Left kidney (tissue), 2 donors: ENCODE measurements around the gene UBASH3B. TPM values are rescaled to one million over a fixed set of nuclear protein-coding genes. Genes with fewer than 3 reads are reported as not detected.

ENCODE experiments used
- DNase-seq: peaks from one replicate; pipeline ENCODE4 v3.0.0-alpha.2; 2013
- polyA plus RNA-seq: library from polyadenylated mRNA; unstranded; fragments of 120-200 nt; gene quantifications from one replicate; pipeline ENCODE4 v1.2.1, GENCODE V29; 2013; ENCODE audit not compliant: insufficient read length

The UBASH3B gene
- polyA plus RNA-seq, 1 donor = 8.5 TPM

DNA sequence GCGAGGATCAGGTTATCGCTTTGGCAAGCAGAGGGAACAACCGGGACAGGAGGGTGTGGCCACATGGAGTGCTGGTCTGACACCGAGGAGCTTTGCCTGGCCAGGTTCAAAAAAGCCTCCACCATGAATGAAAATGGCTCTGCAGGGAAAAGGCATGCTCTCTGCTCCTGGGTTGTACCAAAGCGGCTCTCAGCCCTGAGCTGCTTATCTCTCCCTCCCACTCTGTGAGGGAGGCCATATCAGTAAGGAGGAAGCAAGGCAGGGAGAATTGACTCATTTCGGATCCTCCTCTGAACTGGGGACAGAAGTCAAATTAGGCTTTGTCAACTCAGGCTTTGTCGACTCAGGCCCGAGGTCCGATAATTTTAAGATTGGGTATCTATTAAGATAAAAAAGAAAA is 99.9 kb downstream of the UBASH3B start:
- DNase-seq = no peak

- DNase-seq = no peak
Measured at GRCh38 chr11:122755941-122756340, 100.4 kb downstream of the UBASH3B start.

DNA sequence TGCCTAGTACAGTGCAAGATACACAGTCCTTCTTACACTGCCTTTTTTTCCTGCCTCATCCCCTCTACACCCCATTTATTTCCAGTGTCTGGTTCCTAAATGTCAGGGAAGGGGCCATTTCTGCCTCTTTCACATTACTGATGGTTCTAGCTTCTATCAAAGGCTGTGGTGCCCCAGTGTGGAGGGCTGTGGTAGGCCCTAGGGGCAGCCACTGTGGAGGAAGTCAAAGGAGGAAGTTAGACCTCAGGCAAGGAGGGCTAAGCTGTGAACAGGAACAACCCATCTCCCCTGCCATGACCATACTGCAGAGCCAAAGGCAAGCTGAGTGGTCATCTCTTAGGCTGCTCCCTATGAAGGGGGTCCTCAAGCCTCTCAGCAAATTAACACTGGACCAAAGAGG is 100.9 kb downstream of the UBASH3B start:
- no peak for DNase-seq

DNA sequence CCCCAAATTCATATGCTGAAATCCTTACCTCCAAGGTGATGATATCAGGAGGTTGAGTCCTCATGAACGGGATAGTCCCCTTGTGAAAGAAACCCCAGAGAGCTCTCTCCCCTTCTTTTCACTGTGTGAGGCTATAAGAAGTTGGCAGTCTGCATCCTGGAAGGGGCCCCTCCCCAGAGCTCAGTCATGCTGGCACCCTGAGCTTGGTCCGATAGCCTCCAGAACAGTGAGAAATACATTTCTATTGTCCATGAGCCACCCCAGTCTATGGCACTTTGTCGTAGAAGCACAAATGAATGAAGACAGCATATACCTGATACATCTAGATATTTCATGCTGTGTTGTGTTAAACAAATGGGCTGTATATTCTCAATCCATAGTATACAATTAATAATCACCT is 101.7 kb downstream of the UBASH3B start:
- no peak for DNase-seq

GRCh38 chr11:122758339-122758738 is 102.8 kb downstream of the UBASH3B start:
- no peak for DNase-seq

GRCh38 chr11:122758974-122759373 is 103.5 kb downstream of the UBASH3B start:
- DNase-seq = no peak

- no peak for DNase-seq
Measured at GRCh38 chr11:122763108-122763507, 107.6 kb downstream of the UBASH3B start.

DNA sequence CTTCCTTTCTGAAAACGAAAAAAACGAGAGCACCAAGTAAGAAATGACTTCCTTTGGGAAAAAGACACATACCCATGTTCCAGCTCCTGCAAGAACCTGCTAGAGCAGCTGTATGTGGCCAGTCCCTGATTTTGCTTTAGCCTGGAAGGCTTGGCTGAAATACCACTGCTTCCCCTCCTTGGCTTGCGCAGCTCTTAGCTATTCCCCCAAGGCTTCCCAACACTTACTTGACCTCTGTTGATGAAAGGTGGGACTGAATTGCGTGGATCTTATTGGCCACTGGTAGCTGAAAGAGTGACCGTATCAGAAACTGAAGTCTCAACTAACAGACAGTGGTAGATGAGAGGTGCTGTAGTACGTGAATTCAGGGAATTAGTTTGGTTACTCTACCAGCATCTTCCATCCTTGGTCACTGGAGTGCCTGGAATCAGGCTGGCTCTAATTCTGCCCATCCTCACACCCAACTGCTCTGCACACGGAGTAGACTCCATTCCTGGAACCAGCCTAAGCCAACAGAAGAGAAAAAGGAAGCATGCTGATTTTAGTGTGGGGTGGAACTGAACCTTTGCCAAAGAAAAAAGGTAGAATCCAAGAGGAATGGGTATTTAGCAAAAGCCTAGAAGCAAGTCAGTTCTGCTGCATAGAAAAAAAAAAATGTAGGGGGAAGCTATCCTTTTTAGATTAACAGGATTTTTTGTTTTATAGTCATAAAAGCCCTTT is 109.0 kb downstream of the UBASH3B start:
- no peak for DNase-seq

GRCh38 chr11:122765487-122766131 is 110.1 kb downstream of the UBASH3B start:
- DNase-seq = no peak

GRCh38 chr11:122769126-122769780 is 113.7 kb downstream of the UBASH3B start:
- DNase-seq = no peak

- DNase-seq = no peak
Measured at GRCh38 chr11:122772945-122773344, 117.4 kb downstream of the UBASH3B start.

- DNase-seq = no peak
Measured at GRCh38 chr11:122773781-122774266, 118.3 kb downstream of the UBASH3B start.

DNA sequence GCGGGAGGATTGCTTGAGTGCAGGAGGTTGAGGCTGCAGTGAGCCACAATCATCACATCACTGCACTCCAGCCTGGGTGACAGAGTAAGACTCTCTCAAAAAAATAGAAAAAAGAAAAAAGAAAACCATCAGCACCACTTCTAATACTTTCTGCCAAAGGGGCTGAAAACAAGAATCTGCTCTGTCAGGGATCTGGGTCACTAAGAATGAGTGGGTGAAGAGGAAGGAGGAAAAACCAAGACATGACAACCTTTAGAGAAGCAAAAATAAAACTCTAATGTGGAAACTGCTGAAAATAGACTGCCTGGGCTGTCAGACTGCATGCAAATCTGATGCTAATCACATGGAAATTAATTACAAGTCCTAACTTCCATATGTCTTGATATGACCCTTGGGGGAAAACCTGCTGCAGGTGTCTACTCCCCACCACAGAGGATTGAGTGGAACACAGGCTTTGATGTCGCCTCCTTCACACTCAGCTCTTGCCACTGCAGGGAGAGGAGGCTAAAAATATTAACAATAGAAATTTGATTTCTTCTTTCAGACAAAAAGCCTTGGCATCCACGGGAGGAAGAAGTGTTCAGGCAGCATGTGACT is 120.3 kb downstream of the UBASH3B start:
- DNase-seq = no peak

DNA sequence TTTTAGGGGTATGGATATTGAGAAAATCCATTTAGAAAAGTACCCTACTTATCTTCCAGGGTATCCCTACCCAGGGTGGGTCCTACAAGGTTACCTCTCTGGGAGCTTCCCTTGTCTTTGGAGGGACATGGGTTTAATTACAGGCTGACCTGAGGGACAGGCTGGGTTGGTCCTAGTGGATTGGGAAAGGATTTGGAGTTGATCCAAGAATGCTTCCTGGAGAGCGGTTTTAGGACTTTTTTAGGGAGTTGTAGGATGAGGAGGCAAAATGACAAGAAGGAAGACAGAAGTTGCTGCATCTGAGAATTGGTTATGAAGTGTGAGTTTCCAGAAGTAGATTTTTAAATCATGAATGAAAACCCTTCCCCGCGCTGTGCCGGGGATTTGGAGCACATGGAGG is 121.0 kb downstream of the UBASH3B start:
- no peak for DNase-seq

- DNase-seq = no peak
Measured at GRCh38 chr11:122777343-122777742, 121.8 kb downstream of the UBASH3B start.

DNA sequence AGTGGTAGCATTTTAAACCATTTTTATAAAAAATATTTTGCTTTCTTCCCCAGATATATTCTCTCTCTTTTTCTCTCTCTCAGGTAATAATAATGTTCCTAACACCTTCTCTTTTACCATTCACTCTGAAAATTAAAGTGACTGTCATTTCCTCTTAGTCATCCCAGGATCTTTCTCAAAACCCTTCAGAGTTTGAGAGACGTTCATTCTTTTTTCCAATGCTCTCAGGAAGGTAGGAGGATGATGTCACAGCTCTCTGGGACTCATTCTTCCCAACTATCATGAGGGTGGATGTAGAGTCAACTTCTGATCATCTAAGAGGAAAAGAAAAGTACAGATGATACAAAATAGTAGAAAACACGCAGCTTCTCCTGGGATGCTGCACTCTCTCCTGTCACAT is 122.6 kb downstream of the UBASH3B start:
- DNase-seq = no peak

DNA sequence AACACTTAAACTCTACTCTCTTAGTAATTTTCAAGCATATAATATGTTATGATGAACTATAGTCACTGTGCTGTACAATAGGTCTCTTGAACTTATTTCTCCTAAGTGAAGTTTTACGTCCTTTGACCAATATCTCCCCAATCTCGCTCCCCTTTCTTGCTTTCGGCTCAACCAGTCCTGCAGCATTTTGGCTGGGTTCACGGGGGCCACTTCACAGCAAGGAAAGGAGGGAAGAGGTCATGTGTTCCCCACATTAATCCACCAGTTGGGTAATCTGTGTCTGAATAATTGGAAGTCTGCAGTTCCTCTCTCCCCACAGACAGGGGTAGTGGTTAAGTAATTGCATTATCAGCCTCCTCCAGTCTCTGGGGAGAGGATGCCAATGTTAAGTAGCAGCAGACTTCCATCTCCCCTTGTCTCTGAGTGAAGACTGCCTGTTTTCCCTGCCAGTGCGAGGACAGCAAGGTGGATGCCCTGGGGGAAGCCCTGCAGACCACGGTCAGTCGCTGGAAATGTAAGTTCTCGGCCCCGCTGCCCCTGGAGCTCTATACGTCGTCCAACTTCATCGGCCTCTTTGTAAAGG is 123.6 kb downstream of the UBASH3B start:
- DNase-seq = no peak

- no peak for DNase-seq
Measured at GRCh38 chr11:122780296-122780949, 124.9 kb downstream of the UBASH3B start.

DNA sequence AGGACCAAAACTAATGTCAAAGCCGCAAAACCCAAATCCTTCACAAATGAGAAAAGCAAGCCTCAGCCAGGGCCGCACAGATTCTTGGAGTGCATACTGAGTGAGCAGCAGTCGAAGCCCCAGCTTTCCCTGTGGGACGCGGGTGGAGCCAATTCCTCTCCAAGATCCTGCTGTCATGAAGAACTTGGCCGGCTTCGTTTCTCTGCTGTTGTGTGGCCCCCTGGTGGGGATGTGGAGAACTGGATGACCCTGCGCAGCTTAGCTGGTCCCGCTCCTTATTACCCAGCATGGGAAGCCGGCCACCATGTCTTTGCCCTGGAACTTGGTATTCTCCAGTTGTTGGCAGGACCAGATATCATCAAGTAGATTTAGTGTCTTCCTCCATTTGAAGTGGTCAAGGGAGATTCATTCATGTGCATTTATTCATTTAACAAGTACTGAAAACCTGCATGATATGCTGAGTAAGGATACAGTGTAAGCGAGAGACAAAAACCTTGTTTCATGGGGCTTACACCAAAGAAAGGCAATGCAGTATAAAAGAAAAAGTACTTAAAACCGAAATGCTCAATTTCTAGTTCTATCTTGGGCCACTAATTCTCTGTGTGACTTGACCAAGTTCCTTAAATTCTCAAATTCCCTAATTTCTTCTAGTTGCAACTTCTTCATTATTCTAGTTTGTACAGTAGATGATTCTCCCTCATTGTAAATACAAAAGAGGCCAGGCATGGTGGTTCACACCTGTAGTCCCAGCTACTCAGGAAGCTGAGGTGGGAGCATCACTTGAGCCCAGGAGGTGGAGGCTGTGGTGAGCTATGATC is 126.1 kb downstream of the UBASH3B start:
- DNase-seq = peak; percentile 87

DNA sequence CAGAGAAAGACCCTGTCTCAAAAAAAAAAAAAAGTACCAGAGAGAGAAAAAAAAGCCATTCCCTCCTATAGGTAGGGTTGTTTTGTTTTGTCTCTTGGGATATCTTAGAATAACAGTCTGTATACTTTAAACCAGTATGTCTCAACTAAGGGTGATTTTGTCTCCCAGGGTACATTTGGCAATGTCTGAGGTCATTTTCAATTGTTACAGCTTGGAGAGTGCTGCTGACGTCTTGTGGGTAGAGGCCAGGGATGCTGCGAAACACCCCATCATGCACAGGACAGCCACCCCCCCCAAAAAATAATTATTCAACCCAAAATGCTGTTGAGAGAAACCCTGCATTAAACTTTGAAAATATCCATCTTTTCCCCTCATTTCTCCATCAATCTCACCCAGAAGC is 126.7 kb downstream of the UBASH3B start:
- DNase-seq = no peak
